IMR-90 (cell line): ENCODE results near the gene ADGRD1. TPM values are rescaled to one million over a fixed set of nuclear protein-coding genes. Genes with fewer than 3 reads are reported as not detected.

Source experiments
- ATAC-seq: fragments of 200-7000 bp; cut with Tn5 transposase; 2 replicates; pipeline ENCODE4 v1.9.1; 2020; ENCODE audit warnings: low read depth, mild to moderate bottlenecking, moderate library complexity
- BruUV-seq: library from RNA; stranded (reverse); fragments of 400-500 nt; replicated peaks from 2 replicates; lab custom pipeline; 2021; lab: Mats Ljungman, UMichigan
- CTCF ChIA-PET: fragments of 300-600 bp; formaldehyde crosslinking; extraction: SDS; loops from one replicate; lab custom pipeline; 2021; ENCODE audit warnings: antibody characterized with exemption; lab: Yijun Ruan, JAX
- POLR2A ChIA-PET: fragments of 300-600 bp; sonication (Branson Sonifier 250); formaldehyde crosslinking; loops from one replicate; lab custom pipeline; 2022; ENCODE audit warnings: antibody characterized with exemption; ENCODE audit not compliant: unreplicated experiment; lab: Charles Lee
- DNase-seq: peaks from one replicate; pipeline ENCODE4 v3.0.0; 2013
- H2AFZ ChIP-seq: replicated peaks from 2 replicates; pipeline ENCODE3; 2013; ENCODE audit warnings: low read length, mild to moderate bottlenecking; ENCODE audit not compliant: poor library complexity
- H2AK5ac ChIP-seq: 2 replicates; pipeline ENCODE4 v1.6.1; 2013; ENCODE audit warnings: low read depth, low read length, inconsistent platforms
- H2AK9ac ChIP-seq: replicated peaks from 2 replicates; pipeline ENCODE3; 2013; ENCODE audit warnings: mild to moderate bottlenecking, low read depth, low read length, moderate library complexity; ENCODE audit not compliant: poor library complexity
- H2BK120ac ChIP-seq: 2 replicates; pipeline ENCODE4 v1.6.1; 2013; ENCODE audit warnings: low read depth, low read length, inconsistent platforms
- H2BK15ac ChIP-seq: 3 replicates; pipeline ENCODE4 v1.6.1; 2013; ENCODE audit warnings: low read depth, low read length, inconsistent platforms
- H2BK20ac ChIP-seq: 2 replicates; pipeline ENCODE4 v1.6.1; 2013; ENCODE audit warnings: low read depth, mild to moderate bottlenecking, inconsistent platforms, low read length, moderate library complexity
- H2BK5ac ChIP-seq: 2 replicates; pipeline ENCODE4 v1.6.1; 2013; ENCODE audit warnings: mild to moderate bottlenecking, low read depth, low read length, inconsistent platforms; ENCODE audit not compliant: poor library complexity, severe bottlenecking
- H3K14ac ChIP-seq: replicated peaks from 2 replicates; pipeline ENCODE4 v1.6.1; 2013; ENCODE audit warnings: low read depth, low read length, inconsistent platforms
- H3K18ac ChIP-seq: 2 replicates; pipeline ENCODE4 v1.6.1; 2013; ENCODE audit warnings: low read depth, low read length, control low read depth
- H3K23ac ChIP-seq: 2 replicates; pipeline ENCODE4 v1.6.1; 2013; ENCODE audit warnings: low read depth, low read length, inconsistent platforms
- H3K27ac ChIP-seq: 2 replicates; pipeline ENCODE4 v1.5.1; 2013; ENCODE audit warnings: mild to moderate bottlenecking, control low read depth, low read length; ENCODE audit not compliant: insufficient read depth
- H3K27me3 ChIP-seq: 2 replicates; pipeline ENCODE4 v1.6.1; 2013; ENCODE audit warnings: low read length; ENCODE audit not compliant: control insufficient read depth, insufficient read depth
- H3K36me3 ChIP-seq: 2 replicates; pipeline ENCODE4 v1.6.1; 2013; ENCODE audit warnings: low read length, mixed read lengths; ENCODE audit not compliant: control insufficient read depth, insufficient read depth
- H3K4ac ChIP-seq: 2 replicates; pipeline ENCODE4 v1.6.1; 2013; ENCODE audit warnings: low read depth, low read length, inconsistent platforms
- H3K4me1 ChIP-seq: 2 replicates; pipeline ENCODE4 v1.6.1; 2013; ENCODE audit warnings: low read length, mixed read lengths; ENCODE audit not compliant: control insufficient read depth, insufficient read depth
- H3K4me2 ChIP-seq: 2 replicates; pipeline ENCODE4 v1.6.1; 2013; ENCODE audit warnings: low read depth, mild to moderate bottlenecking, control low read depth, low read length, moderate library complexity
- H3K4me3 ChIP-seq: 2 replicates; pipeline ENCODE4 v1.5.1; 2013; ENCODE audit warnings: low read depth, mild to moderate bottlenecking, control low read depth, low read length, moderate library complexity; ENCODE audit not compliant: insufficient read depth
- H3K56ac ChIP-seq: 2 replicates; pipeline ENCODE4 v1.6.1; 2013; ENCODE audit warnings: low read length, inconsistent platforms; ENCODE audit not compliant: insufficient read depth; ENCODE audit errors: extremely low read depth
- H3K79me1 ChIP-seq, 2 experiments: 2 replicates each; pipeline ENCODE4 v1.6.1; 2013; ENCODE audit warnings: low read length in 2 of 2, inconsistent platforms in 1 of 2, low read depth in 1 of 2
- H3K9ac ChIP-seq: 2 replicates; pipeline ENCODE4 v1.6.1; 2013; ENCODE audit warnings: low read depth, low read length, control low read depth
- H3K9me1 ChIP-seq: 2 replicates; pipeline ENCODE4 v1.6.1; 2013; ENCODE audit warnings: low read length, inconsistent platforms; ENCODE audit not compliant: insufficient read depth
- H3K9me3 ChIP-seq: 2 replicates; pipeline ENCODE4 v1.6.1; 2013; ENCODE audit warnings: low read length; ENCODE audit not compliant: control insufficient read depth, insufficient read depth
- H4K20me1 ChIP-seq: 2 replicates; pipeline ENCODE4 v1.6.1; 2013; ENCODE audit warnings: low read length, inconsistent platforms; ENCODE audit not compliant: insufficient read depth
- H4K5ac ChIP-seq: 2 replicates; pipeline ENCODE4 v1.6.1; 2013; ENCODE audit warnings: mild to moderate bottlenecking, low read depth, low read length, control low read depth
- H4K8ac ChIP-seq, 2 experiments: 2 replicates each; pipeline ENCODE4 v1.6.1; 2013; ENCODE audit warnings: low read depth in 2 of 2, low read length in 2 of 2, control low read depth in 1 of 2, inconsistent platforms in 1 of 2
- H4K91ac ChIP-seq: 2 replicates; pipeline ENCODE4 v1.6.1; 2013; ENCODE audit warnings: low read depth, low read length, inconsistent platforms; ENCODE audit not compliant: insufficient read depth
- MAFK ChIP-seq: IDR thresholded peaks from 2 replicates; pipeline ENCODE4 v1.6.1; 2012; ENCODE audit warnings: low read depth, low read length, improper control_type of control experiment
- MXI1 ChIP-seq: IDR thresholded peaks from 2 replicates; pipeline ENCODE4 v1.6.1; 2012; ENCODE audit warnings: low read depth, mild to moderate bottlenecking, low read length, moderate library complexity, borderline replicate concordance
- RFX5 ChIP-seq: IDR thresholded peaks from 2 replicates; pipeline ENCODE4 v1.8.0; 2012; ENCODE audit warnings: low read depth, mild to moderate bottlenecking, low read length, moderate library complexity
- WGBS, 2 experiments: methylation state at CpG; one replicate each; pipeline versions ENCODE4 v1.1.5 to v1.1.7; 2013; ENCODE audit warnings: missing lambda C conversion rate in 2 of 2; ENCODE audit not compliant: insufficient read length in 1 of 2; ENCODE audit errors: extremely low coverage in 2 of 2; 5-methylcytosine and 5-hydroxymethylcytosine counted together
- dilution Hi-C: fragments of 300-500 bp; cut with HindIII; formaldehyde crosslinking; loops from one replicate; pipeline ENCODE4 v1.14.3; 2018; ENCODE audit warnings: low sequenced_read_pairs; ENCODE audit not compliant: unreplicated experiment
- in situ Hi-C: fragments of 300-500 bp; cut with MboI; formaldehyde crosslinking; loops from 3 replicates; pipeline ENCODE4 v1.14.3; 2019; ENCODE audit warnings: low sequenced_read_pairs, inconsistent platforms, mixed read lengths
- intact Hi-C: fragments of 100-400 bp; cut with micrococcal nuclease; formaldehyde crosslinking; loops from 2 replicates; pipeline ENCODE4 v1.10.0; 2022
- polyA plus RNA-seq, 3 experiments: library from polyadenylated mRNA; depleted of rRNA; stranded (reverse); fragments of >200 nt; gene quantifications; 2 replicates each; pipeline ENCODE4 v1.2.3, GENCODE V29; 2012; ENCODE audit warnings: low replicate concordance in 1 of 3
- total RNA-seq: library from RNA; depleted of rRNA; stranded (reverse); fragments of >200 nt; gene quantifications from 2 replicates; pipeline ENCODE4 v1.2.3, GENCODE V29; 2012
- TF ChIP-seq, protein P1 (sequence below): conservative IDR thresholded peaks from 2 replicates; pipeline ENCODE4 v1.5.1; 2012; ENCODE audit warnings: mild to moderate bottlenecking, low read depth, low read length, improper control_type of control experiment
- TF ChIP-seq, protein P2 (sequence below): fragments of 150-350 bp; IDR thresholded peaks from 2 replicates; pipeline ENCODE4 v1.6.1; 2016; ENCODE audit warnings: low read depth, mild to moderate bottlenecking, low read length, moderate library complexity, borderline replicate concordance

Gene ADGRD1
- total and polyA plus RNA-seq, 2 of the 4 experiments (the other 2 are of a cell fraction): not detected

DNA sequence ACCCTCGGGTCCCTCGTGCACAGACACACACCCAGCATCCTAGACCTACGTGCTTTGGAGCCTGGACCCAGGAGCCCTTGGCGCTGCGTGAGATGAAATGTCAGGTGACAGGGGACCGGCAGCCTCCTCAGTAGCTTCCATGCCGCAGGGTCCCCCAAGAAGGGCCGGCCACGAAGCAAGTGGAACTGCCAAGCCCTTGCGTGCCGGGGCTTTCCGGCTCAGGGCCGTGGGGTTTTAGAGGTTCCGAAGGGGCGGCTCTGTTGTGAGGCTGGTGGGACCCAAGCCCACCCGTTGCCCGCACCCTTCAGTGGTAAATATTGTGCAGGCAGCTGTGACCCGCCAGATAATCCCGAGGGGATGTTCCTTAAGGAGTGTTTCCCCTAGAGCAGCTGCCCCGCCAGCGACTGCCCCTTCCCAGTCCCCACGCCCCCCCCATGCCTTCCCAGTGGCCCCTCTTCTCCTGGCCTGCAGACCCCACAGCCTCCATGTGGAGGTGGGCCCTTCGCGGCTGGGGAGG, 133.7 kb downstream of the ADGRD1 start:
- H4K8ac ChIP-seq: no peak overlapping the region
- H2BK5ac ChIP-seq: no peak overlapping the region
- H2BK20ac ChIP-seq: no peak overlapping the region
- no peak overlapping the region for H3K14ac ChIP-seq
- no peak overlapping the region for H3K23ac ChIP-seq
- H2AFZ ChIP-seq: no peak overlapping the region
- peaks cover 50% of the 10 kb centered on the region for H3K9me3 ChIP-seq
- no peaks in the 10 kb centered on the region for H4K20me1 ChIP-seq
- no peak overlapping the region for H3K9ac ChIP-seq
- TF ChIP-seq, protein P1, sequence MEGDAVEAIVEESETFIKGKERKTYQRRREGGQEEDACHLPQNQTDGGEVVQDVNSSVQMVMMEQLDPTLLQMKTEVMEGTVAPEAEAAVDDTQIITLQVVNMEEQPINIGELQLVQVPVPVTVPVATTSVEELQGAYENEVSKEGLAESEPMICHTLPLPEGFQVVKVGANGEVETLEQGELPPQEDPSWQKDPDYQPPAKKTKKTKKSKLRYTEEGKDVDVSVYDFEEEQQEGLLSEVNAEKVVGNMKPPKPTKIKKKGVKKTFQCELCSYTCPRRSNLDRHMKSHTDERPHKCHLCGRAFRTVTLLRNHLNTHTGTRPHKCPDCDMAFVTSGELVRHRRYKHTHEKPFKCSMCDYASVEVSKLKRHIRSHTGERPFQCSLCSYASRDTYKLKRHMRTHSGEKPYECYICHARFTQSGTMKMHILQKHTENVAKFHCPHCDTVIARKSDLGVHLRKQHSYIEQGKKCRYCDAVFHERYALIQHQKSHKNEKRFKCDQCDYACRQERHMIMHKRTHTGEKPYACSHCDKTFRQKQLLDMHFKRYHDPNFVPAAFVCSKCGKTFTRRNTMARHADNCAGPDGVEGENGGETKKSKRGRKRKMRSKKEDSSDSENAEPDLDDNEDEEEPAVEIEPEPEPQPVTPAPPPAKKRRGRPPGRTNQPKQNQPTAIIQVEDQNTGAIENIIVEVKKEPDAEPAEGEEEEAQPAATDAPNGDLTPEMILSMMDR: no peak
- TF ChIP-seq MXI1 (no peak), MAFK (no peak), RFX5 (no peak)
- TF ChIP-seq, protein P2, sequence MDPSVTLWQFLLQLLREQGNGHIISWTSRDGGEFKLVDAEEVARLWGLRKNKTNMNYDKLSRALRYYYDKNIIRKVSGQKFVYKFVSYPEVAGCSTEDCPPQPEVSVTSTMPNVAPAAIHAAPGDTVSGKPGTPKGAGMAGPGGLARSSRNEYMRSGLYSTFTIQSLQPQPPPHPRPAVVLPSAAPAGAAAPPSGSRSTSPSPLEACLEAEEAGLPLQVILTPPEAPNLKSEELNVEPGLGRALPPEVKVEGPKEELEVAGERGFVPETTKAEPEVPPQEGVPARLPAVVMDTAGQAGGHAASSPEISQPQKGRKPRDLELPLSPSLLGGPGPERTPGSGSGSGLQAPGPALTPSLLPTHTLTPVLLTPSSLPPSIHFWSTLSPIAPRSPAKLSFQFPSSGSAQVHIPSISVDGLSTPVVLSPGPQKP: no peak
- H2AK5ac ChIP-seq: no peak overlapping the region
- H3K27ac ChIP-seq: no peak overlapping the region
- H2BK120ac ChIP-seq: no peak overlapping the region
- in situ Hi-C loops (no loop called here), dilution Hi-C loops (no loop called here), intact Hi-C loops (no loop called here)
- 78% methylated on average over 12 of the region's 24 CpGs; no CpG with 5 or more reads in 1 of the 2 experiments for WGBS, 2 experiments
- H3K4me3 ChIP-seq: no peak overlapping the region
- H3K4ac ChIP-seq: no peak overlapping the region
- CTCF ChIA-PET: no interaction called here
- H3K4me2 ChIP-seq: no peak overlapping the region
- no peaks in the 10 kb centered on the region for H3K36me3 ChIP-seq
- H3K4me1 ChIP-seq: no peaks in the 10 kb centered on the region
- no peak overlapping the region for H2AK9ac ChIP-seq
- no peak for DNase-seq
- H3K27me3 ChIP-seq: no peaks in the 10 kb centered on the region
- POLR2A ChIA-PET: no interaction called here
- no peak for ATAC-seq
- H3K79me1 ChIP-seq: no peaks in the 10 kb centered on the region
- no TSS peak for BruUV-seq
- H3K18ac ChIP-seq: no peak overlapping the region
- H3K56ac ChIP-seq: no peak overlapping the region
- H3K9me1 ChIP-seq: no peaks in the 10 kb centered on the region
- no peak overlapping the region for H2BK15ac ChIP-seq
- no peak overlapping the region for H4K5ac ChIP-seq
- no peak overlapping the region for H4K91ac ChIP-seq
